Neuronal stem cell (in vitro differentiated cells): ENCODE results near the gene PIK3CD.

Experiments
- DNase-seq: peaks from one replicate; pipeline ENCODE4 v3.0.0-alpha.2; 2013; ENCODE audit warnings: low spot score
- H2AFZ ChIP-seq: one replicate; pipeline ENCODE4 v1.6.1; 2013; ENCODE audit warnings: mild to moderate bottlenecking, low read length, inconsistent platforms
- H2AK5ac ChIP-seq: 2 replicates; pipeline ENCODE4 v1.6.1; 2013; ENCODE audit warnings: low read depth, mild to moderate bottlenecking, inconsistent platforms, low read length, moderate library complexity, mixed read lengths
- H2BK120ac ChIP-seq: 2 replicates; pipeline ENCODE4 v1.6.1; 2013; ENCODE audit warnings: low read depth, mild to moderate bottlenecking, inconsistent platforms, low read length, moderate library complexity, mixed read lengths
- H2BK12ac ChIP-seq: one replicate; pipeline ENCODE4 v1.6.1; 2013; ENCODE audit warnings: low read length, inconsistent platforms
- H2BK15ac ChIP-seq: 2 replicates; pipeline ENCODE4 v1.6.1; 2013; ENCODE audit warnings: mild to moderate bottlenecking, low read length, inconsistent platforms, mixed read lengths
- H2BK5ac ChIP-seq: one replicate; pipeline ENCODE4 v1.6.1; 2013; ENCODE audit warnings: inconsistent platforms, mild to moderate bottlenecking, low read length, moderate library complexity
- H3K14ac ChIP-seq: one replicate; pipeline ENCODE4 v1.6.1; 2013; ENCODE audit warnings: low read length, inconsistent platforms
- H3K18ac ChIP-seq: 2 replicates; pipeline ENCODE4 v1.6.1; 2013; ENCODE audit warnings: low read length, inconsistent platforms
- H3K23ac ChIP-seq: 2 replicates; pipeline ENCODE4 v1.6.1; 2013; ENCODE audit warnings: low read depth, mild to moderate bottlenecking, mixed read lengths, low read length, inconsistent platforms; ENCODE audit not compliant: poor library complexity
- H3K27ac ChIP-seq: replicated peaks from 3 replicates; pipeline ENCODE4 v1.5.1; 2013; ENCODE audit warnings: low read length, inconsistent platforms
- H3K27me3 ChIP-seq, 3 experiments: 2 replicates each; pipeline ENCODE4 v1.6.1; 2013; ENCODE audit warnings: low read length in 3 of 3, mild to moderate bottlenecking in 2 of 3, inconsistent platforms in 1 of 3, low read depth in 1 of 3, mixed read lengths in 1 of 3, moderate library complexity in 1 of 3; ENCODE audit not compliant: control insufficient read depth in 3 of 3, insufficient read depth in 3 of 3
- H3K36me3 ChIP-seq, 2 donors: replicated peaks in 1 of 2; 2 replicates each; pipeline ENCODE4 v1.6.1; 2013; ENCODE audit warnings: low read length in 2 of 2; ENCODE audit not compliant: control insufficient read depth in 2 of 2, insufficient read depth in 2 of 2
- H3K4ac ChIP-seq: 2 replicates; pipeline ENCODE4 v1.6.1; 2013; ENCODE audit warnings: inconsistent platforms, mild to moderate bottlenecking, low read length, moderate library complexity
- H3K4me1 ChIP-seq, 2 donors: 1 replicate in 1 of 2; 2 replicates in 1 of 2; pipeline ENCODE4 v1.6.1; 2013; ENCODE audit warnings: low read length in 2 of 2, low read depth in 1 of 2; ENCODE audit not compliant: control insufficient read depth in 2 of 2, insufficient read depth in 1 of 2
- H3K4me2 ChIP-seq: one replicate; pipeline ENCODE4 v1.6.1; 2013; ENCODE audit warnings: mild to moderate bottlenecking, low read length, inconsistent platforms; ENCODE audit not compliant: insufficient read depth, poor library complexity, severe bottlenecking
- H3K4me3 ChIP-seq, 2 donors: 2 replicates each; pipeline ENCODE4 v1.5.1; 2013; ENCODE audit warnings: low read length in 2 of 2, mild to moderate bottlenecking in 2 of 2, inconsistent platforms in 1 of 2, moderate library complexity in 1 of 2
- H3K79me1 ChIP-seq: one replicate; pipeline ENCODE4 v1.6.1; 2013; ENCODE audit warnings: low read depth, mild to moderate bottlenecking, inconsistent platforms, low read length, moderate library complexity
- H3K9ac ChIP-seq: one replicate; pipeline ENCODE4 v1.6.1; 2013; ENCODE audit warnings: mild to moderate bottlenecking, low read depth, low read length, inconsistent platforms; ENCODE audit not compliant: poor library complexity
- H3K9me3 ChIP-seq, 2 donors: replicated peaks in 1 of 2; 2 replicates each; pipeline versions ENCODE3 to v1.6.1; 2013; ENCODE audit warnings: low read length in 2 of 2, mild to moderate bottlenecking in 2 of 2, inconsistent platforms in 1 of 2, low read depth in 1 of 2, mixed read lengths in 1 of 2, moderate library complexity in 1 of 2; ENCODE audit not compliant: control insufficient read depth in 2 of 2, insufficient read depth in 1 of 2
- H4K8ac ChIP-seq: one replicate; pipeline ENCODE4 v1.6.1; 2013; ENCODE audit warnings: low read depth, mild to moderate bottlenecking, inconsistent platforms, low read length, moderate library complexity
- H4K91ac ChIP-seq: one replicate; pipeline ENCODE4 v1.6.1; 2013; ENCODE audit warnings: low read length, low read depth, mild to moderate bottlenecking, inconsistent platforms; ENCODE audit not compliant: poor library complexity
- WGBS, 2 donors: extraction: QIAGEN DNeasy Blood & Tissue Kit; methylation state at CpG; one replicate each; pipeline ENCODE4 v1.1.7; 2013; ENCODE audit warnings: missing lambda C conversion rate in 2 of 2, mixed read lengths in 1 of 2; ENCODE audit not compliant: insufficient read length in 2 of 2, insufficient replicate concordance in 1 of 2; ENCODE audit errors: extremely low coverage in 2 of 2; 5-methylcytosine and 5-hydroxymethylcytosine counted together

Gene PIK3CD

DNA sequence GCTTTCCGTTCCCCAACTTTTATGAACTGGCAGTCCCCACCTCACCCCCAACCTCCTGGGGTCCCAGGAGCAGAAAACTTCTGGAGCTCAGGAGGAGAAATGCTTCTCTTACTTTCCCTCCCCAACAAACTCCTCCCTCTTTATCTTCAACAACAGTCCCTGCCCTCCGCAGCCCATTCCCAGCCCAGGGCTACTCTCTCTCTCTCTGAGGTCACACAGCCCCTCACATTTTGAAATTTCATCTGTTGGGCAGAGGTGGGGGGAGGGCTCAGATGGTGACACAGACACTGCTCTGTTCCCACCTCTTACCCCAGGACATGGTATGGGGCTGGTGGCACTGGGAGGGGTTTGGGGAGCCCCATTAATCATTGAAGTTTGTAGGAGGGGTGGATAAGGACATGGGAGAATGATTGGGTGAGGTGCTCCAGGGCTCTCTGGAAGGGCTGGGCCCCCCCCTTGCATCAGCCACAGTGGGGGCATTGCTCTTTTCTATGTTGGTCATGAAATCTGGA lies 6.0 kb downstream of the PIK3CD start:
- no peak overlapping the region for H2BK120ac ChIP-seq
- WGBS, 2 donors = no CpG with 5 or more reads among the region's 2 CpGs
- H3K23ac ChIP-seq = no peak overlapping the region
- H3K4me3 ChIP-seq = no peak overlapping the region
- no peak overlapping the region for H2AFZ ChIP-seq
- H3K4me2 ChIP-seq = no peak overlapping the region
- H3K36me3 ChIP-seq = no peaks in the 10 kb centered on the region
- no peak overlapping the region for H4K91ac ChIP-seq
- H2BK15ac ChIP-seq = no peak overlapping the region
- peaks cover 0 to 63% (median 15%) of the 10 kb centered on the region in 3 experiments for H3K27me3 ChIP-seq
- H3K4me1 ChIP-seq = peaks cover 0 to under 1% of the 10 kb centered on the region in 2 donors
- peak overlapping the region; percentile 54 for H2BK12ac ChIP-seq
- no peak overlapping the region for H2BK5ac ChIP-seq
- no peak overlapping the region for H3K9ac ChIP-seq
- H3K18ac ChIP-seq = no peak overlapping the region
- no peak for DNase-seq
- H3K4ac ChIP-seq = no peak overlapping the region
- no peak overlapping the region for H3K14ac ChIP-seq
- no peak overlapping the region for H2AK5ac ChIP-seq
- no peak overlapping the region for H4K8ac ChIP-seq
- no peaks in the 10 kb centered on the region for H3K9me3 ChIP-seq
- no peaks in the 10 kb centered on the region for H3K79me1 ChIP-seq
- no peak overlapping the region for H3K27ac ChIP-seq

DNA sequence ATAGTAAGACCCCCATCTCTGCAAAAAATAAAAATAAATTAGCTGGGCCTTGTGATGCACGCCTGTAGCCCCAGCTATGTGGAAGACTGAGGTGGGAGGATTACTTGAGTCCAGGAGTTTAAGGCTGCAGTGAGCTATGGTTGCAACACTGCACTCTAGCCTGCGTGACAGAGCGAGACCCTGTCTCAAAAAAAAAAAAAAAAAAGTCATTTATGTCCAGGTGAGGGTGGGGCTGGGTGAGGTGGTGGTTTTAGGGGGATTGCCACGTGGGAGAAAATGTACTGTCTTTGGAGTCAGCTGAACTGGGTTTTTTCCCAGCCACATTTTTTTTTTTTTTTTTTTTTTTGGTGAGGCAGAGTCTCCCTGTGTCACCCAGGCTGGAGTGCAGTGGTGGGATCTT lies 6.7 kb downstream of the PIK3CD start:
- H3K9me3 ChIP-seq = no peaks in the 10 kb centered on the region

DNA sequence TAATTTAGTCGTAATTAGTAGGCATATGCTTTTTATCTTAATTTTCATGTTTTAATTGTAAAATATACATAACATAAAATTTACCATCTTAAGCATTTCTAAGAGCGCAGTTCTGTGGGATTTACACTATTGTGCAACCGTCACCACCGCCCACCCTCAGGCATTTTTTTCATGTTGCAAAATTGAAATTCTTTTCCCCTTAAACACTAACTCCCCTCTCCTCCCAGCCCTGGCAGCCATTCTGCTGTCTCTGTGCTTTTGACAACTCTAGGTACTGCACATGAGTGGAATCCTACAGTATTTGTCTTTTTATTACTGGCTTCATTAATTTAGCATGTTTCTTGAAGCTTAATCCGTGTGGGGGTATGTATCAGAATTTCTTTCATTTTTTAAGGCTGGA lies 7.8 kb downstream of the PIK3CD start:
- Histone ChIP-seq H3K9ac (no peak overlapping the region), H2BK15ac (no peak overlapping the region), H3K27me3 (peaks cover 0 to 46% (median 0%) of the 10 kb centered on the region in 3 experiments), H3K4ac (no peak overlapping the region), H3K9me3 (no peaks in the 10 kb centered on the region), H3K27ac (no peak overlapping the region), H3K23ac (no peak overlapping the region), H3K36me3 (no peaks in the 10 kb centered on the region), H4K8ac (no peak overlapping the region), H3K4me3 (no peak overlapping the region), H2BK5ac (no peak overlapping the region), H2BK12ac (no peak overlapping the region), H2AFZ (no peak overlapping the region), H3K14ac (no peak overlapping the region), H2BK120ac (no peak overlapping the region), H2AK5ac (no peak overlapping the region), H3K18ac (no peak overlapping the region), H3K79me1 (no peaks in the 10 kb centered on the region), H3K4me2 (peak overlapping the region; percentile 18), H4K91ac (no peak overlapping the region), H3K4me1 (no peaks in the 10 kb centered on the region)
- DNase-seq = no peak
- WGBS, 2 donors = no CpG with 5 or more reads among the region's 5 CpGs

More for the DNA sequence above, 6.7 kb downstream of the PIK3CD start:
- Histone ChIP-seq H3K36me3 (no peaks in the 10 kb centered on the region), H2BK12ac (no peak overlapping the region), H3K27me3 (peaks cover 0 to 57% (median 9%) of the 10 kb centered on the region in 3 experiments), H3K79me1 (no peaks in the 10 kb centered on the region), H3K4ac (no peak overlapping the region), H3K18ac (no peak overlapping the region), H4K8ac (no peak overlapping the region), H4K91ac (no peak overlapping the region), H3K14ac (no peak overlapping the region), H2BK15ac (no peak overlapping the region), H3K4me1 (no peaks in the 10 kb centered on the region), H3K23ac (no peak overlapping the region), H3K9ac (no peak overlapping the region), H2BK120ac (no peak overlapping the region), H2BK5ac (no peak overlapping the region), H2AFZ (no peak overlapping the region), H3K4me3 (no peak overlapping the region), H2AK5ac (no peak overlapping the region), H3K27ac (no peak overlapping the region), H3K4me2 (no peak overlapping the region)
- no CpG with 5 or more reads among the region's 4 CpGs for WGBS, 2 donors
- DNase-seq = no peak

DNA sequence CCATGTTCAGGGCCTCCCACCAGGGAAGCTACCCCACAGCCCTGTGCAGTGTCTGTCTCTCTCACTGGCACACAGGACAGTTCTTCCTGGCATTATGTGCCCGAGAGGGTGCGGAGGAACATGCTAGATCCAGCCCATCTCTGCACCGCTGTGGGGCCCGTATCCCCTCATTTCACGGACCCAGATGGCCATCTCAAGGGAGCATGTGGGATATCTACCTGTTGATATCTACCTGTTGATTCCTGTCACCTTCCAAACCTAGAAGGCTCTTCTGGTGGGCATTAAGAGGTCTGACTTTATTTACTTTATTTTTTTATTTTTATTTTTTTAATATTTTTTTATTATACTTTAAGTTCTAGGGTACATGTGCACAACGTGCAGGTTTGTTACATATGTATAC lies 11.7 kb downstream of the PIK3CD start:
- DNase-seq = no peak
- no peak overlapping the region for H2BK120ac ChIP-seq
- H4K91ac ChIP-seq = no peak overlapping the region
- H3K4ac ChIP-seq = no peak overlapping the region
- no peaks in the 10 kb centered on the region for H3K79me1 ChIP-seq
- H2AFZ ChIP-seq = no peak overlapping the region
- no CpG with 5 or more reads among the region's 6 CpGs for WGBS, 2 donors
- H4K8ac ChIP-seq = no peak overlapping the region
- H3K36me3 ChIP-seq = no peaks in the 10 kb centered on the region
- H3K27me3 ChIP-seq = peaks cover 0 to 20% (median 0%) of the 10 kb centered on the region in 3 experiments
- no peak overlapping the region for H3K23ac ChIP-seq
- H2BK15ac ChIP-seq = no peak overlapping the region
- H3K4me1 ChIP-seq = no peaks in the 10 kb centered on the region
- H3K14ac ChIP-seq = no peak overlapping the region
- no peak overlapping the region for H3K4me2 ChIP-seq
- H2BK12ac ChIP-seq = no peak overlapping the region
- H3K27ac ChIP-seq = no peak overlapping the region
- no peaks in the 10 kb centered on the region for H3K9me3 ChIP-seq
- no peak overlapping the region for H3K4me3 ChIP-seq
- H3K9ac ChIP-seq = no peak overlapping the region
- H3K18ac ChIP-seq = no peak overlapping the region
- no peak overlapping the region for H2BK5ac ChIP-seq
- H2AK5ac ChIP-seq = no peak overlapping the region
